HCT116 (cell line): Measurements from ENCODE around the gene STMND1. TPM values are rescaled to one million over a fixed set of nuclear protein-coding genes. Genes with fewer than 3 reads are reported as not detected.

Experiments used
- ATAC-seq: fragments of 200-7000 bp; cut with Tn5 transposase; 2 replicates; pipeline ENCODE4 v1.9.1; 2020; ENCODE audit warnings: mild to moderate bottlenecking, moderate library complexity
- BruUV-seq: library from RNA; stranded (reverse); fragments of 400-500 nt; replicated peaks from 2 replicates; lab custom pipeline; 2021; lab: Mats Ljungman, UMichigan
- CTCF ChIA-PET: fragments of 300-600 bp; sonication (Branson Sonifier 250); formaldehyde crosslinking; loops from one replicate; lab custom pipeline; 2021; ENCODE audit warnings: antibody characterized with exemption; lab: Charles Lee
- POLR2A ChIA-PET: fragments of 300-600, 350-600 bp; sonication (Branson Sonifier 250); formaldehyde crosslinking; loops from one replicate; lab custom pipeline; 2021; ENCODE audit warnings: antibody characterized with exemption; lab: Charles Lee
- RAD21 ChIA-PET, 2 experiments: fragments of 300-600 bp; sonication (Branson Sonifier 250); formaldehyde crosslinking; loops; one replicate each; lab custom pipeline; 2023; ENCODE audit warnings: low total read pairs in 2 of 2; ENCODE audit not compliant: uncharacterized antibody in 2 of 2, unreplicated experiment in 2 of 2, low non-redundant PET in 1 of 2; lab: Charles Lee
- DNase-seq: peaks from one replicate; pipeline ENCODE4 v3.0.0-alpha.2; 2010; ENCODE audit warnings: low read depth, low spot score
- H2AFZ ChIP-seq: fragments of 200-600 bp; shearing (Covaris generic), sonication (generic); 2 replicates; pipeline ENCODE4 v1.6.1; 2017; ENCODE audit warnings: low read depth, mixed run types, mixed read lengths, antibody characterized with exemption, low read length; ENCODE audit not compliant: poor library complexity, severe bottlenecking
- H3K27ac ChIP-seq: 2 replicates; pipeline ENCODE4 v1.5.1; 2012; ENCODE audit warnings: low read depth, low read length
- H3K27me3 ChIP-seq: fragments of 200-600 bp; sonication (generic); 2 replicates; pipeline ENCODE4 v1.6.1; 2016; ENCODE audit warnings: mixed run types, low read length, mixed read lengths; ENCODE audit not compliant: insufficient read depth
- H3K36me3 ChIP-seq, 2 experiments: fragments of 200-500 bp in 1 of 2; fragments of 200-600 bp in 1 of 2; sonication (Bioruptor generic) in 1 of 2; sonication (generic) in 1 of 2; 2 replicates each; pipeline versions ENCODE4 v1.5.1 to v1.6.1; 2014 to 2016; ENCODE audit warnings: low read length in 2 of 2, inconsistent platforms in 1 of 2, mixed read lengths in 1 of 2, mixed run types in 1 of 2; ENCODE audit not compliant: insufficient read depth in 2 of 2, control insufficient read depth in 1 of 2
- H3K4me1 ChIP-seq, 2 experiments: fragments of 200-600 bp in 1 of 2; sonication (generic) in 1 of 2; 2 replicates each; pipeline versions ENCODE4 v1.5.1 to v1.6.1; 2012 to 2017; ENCODE audit warnings: low read length in 2 of 2, inconsistent platforms in 1 of 2, mild to moderate bottlenecking in 1 of 2, mixed read lengths in 1 of 2, mixed run types in 1 of 2, moderate library complexity in 1 of 2; ENCODE audit not compliant: insufficient read depth in 2 of 2, control insufficient read depth in 1 of 2
- H3K4me2 ChIP-seq: fragments of 200-600 bp; sonication (generic); 2 replicates; pipeline ENCODE4 v1.6.1; 2017; ENCODE audit warnings: mixed run types, low read length, mixed read lengths
- H3K4me3 ChIP-seq, 2 experiments: fragments of 200-600 bp in 1 of 2; sonication (generic) in 1 of 2; replicated peaks in 1 of 2; 2 replicates each; pipeline ENCODE4 v1.5.1; 2011 to 2016; ENCODE audit warnings: low read length in 2 of 2, control low read depth in 1 of 2, low read depth in 1 of 2, mild to moderate bottlenecking in 1 of 2, mixed read lengths in 1 of 2, mixed run types in 1 of 2
- H3K79me2 ChIP-seq: fragments of 200-600 bp; sonication (generic); 2 replicates; pipeline ENCODE4 v1.6.1; 2017; ENCODE audit warnings: mild to moderate bottlenecking, mixed run types, low read length, moderate library complexity, mixed read lengths; ENCODE audit not compliant: insufficient read depth
- H3K9ac ChIP-seq: fragments of 200-600 bp; sonication (generic); 2 replicates; pipeline ENCODE4 v1.6.1; 2016; ENCODE audit warnings: low read length, mixed read lengths
- H3K9me2 ChIP-seq: fragments of 200-600 bp; sonication (generic), shearing (Covaris generic); 2 replicates; pipeline ENCODE4 v1.6.1; 2017; ENCODE audit warnings: mixed run types, mild to moderate bottlenecking, moderate library complexity; ENCODE audit not compliant: insufficient read depth
- H3K9me3 ChIP-seq, 2 experiments: fragments of 200-500 bp in 1 of 2; fragments of 200-600 bp in 1 of 2; sonication (Bioruptor generic) in 1 of 2; sonication (generic) in 1 of 2; 2 replicates each; pipeline ENCODE4 v1.6.1; 2014 to 2017; ENCODE audit warnings: low read length in 2 of 2, mixed read lengths in 2 of 2, inconsistent platforms in 1 of 2, low read depth in 1 of 2, mild to moderate bottlenecking in 1 of 2, mixed run types in 1 of 2, moderate library complexity in 1 of 2; ENCODE audit not compliant: control insufficient read depth in 1 of 2, insufficient read depth in 1 of 2
- H4K20me1 ChIP-seq: fragments of 200-600 bp; sonication (generic), shearing (Covaris generic); 2 replicates; pipeline ENCODE4 v1.6.1; 2017; ENCODE audit warnings: mixed run types, mild to moderate bottlenecking, moderate library complexity; ENCODE audit not compliant: insufficient read depth
- CTCF ChIP-seq, 3 experiments: fragments of 200-600 bp in 1 of 3; sonication (generic) in 1 of 3; IDR thresholded peaks in 2 of 3; conservative IDR thresholded peaks in 1 of 3; 2 replicates each; pipeline ENCODE4 v1.5.1; 2012 to 2017; ENCODE audit warnings: low read depth in 2 of 3, low read length in 2 of 3, antibody characterized with exemption in 1 of 3, borderline replicate concordance in 1 of 3, control low read depth in 1 of 3, mild to moderate bottlenecking in 1 of 3, mixed read lengths in 1 of 3, mixed run types in 1 of 3, moderate library complexity in 1 of 3; ENCODE audit not compliant: insufficient read depth in 1 of 3
- ELF1 ChIP-seq: IDR thresholded peaks from 2 replicates; pipeline ENCODE4 v1.6.1; 2012; ENCODE audit warnings: low read depth, borderline replicate concordance
- FOSL1 ChIP-seq: IDR thresholded peaks from 2 replicates; pipeline ENCODE4 v1.6.1; 2012; ENCODE audit warnings: low read depth
- JUND ChIP-seq: IDR thresholded peaks from 2 replicates; pipeline ENCODE4 v1.6.1; 2012
- POLR2AphosphoS5 ChIP-seq: IDR thresholded peaks from 2 replicates; pipeline ENCODE4 v1.6.1; 2011; ENCODE audit warnings: mild to moderate bottlenecking, low read depth, low read length, moderate library complexity
- RAD21 ChIP-seq: IDR thresholded peaks from 2 replicates; pipeline ENCODE4 v1.6.1; 2012; ENCODE audit warnings: low read depth, mild to moderate bottlenecking
- SRF ChIP-seq: IDR thresholded peaks from 2 replicates; pipeline ENCODE4 v1.6.1; 2012; ENCODE audit warnings: low read depth
- YY1 ChIP-seq: IDR thresholded peaks from 2 replicates; pipeline ENCODE4 v1.6.1; 2011; ENCODE audit warnings: low read length, low read depth, moderate library complexity, mild to moderate bottlenecking; ENCODE audit not compliant: insufficient replicate concordance; ENCODE audit errors: extremely low read depth
- ZNF274 ChIP-seq: fragments of 200-500 bp; sonication (Bioruptor generic); IDR thresholded peaks from 2 replicates; pipeline ENCODE4 v1.6.1; 2014; ENCODE audit warnings: mild to moderate bottlenecking, low read depth, low read length, inconsistent platforms
- intact Hi-C: fragments of 100-400 bp; cut with micrococcal nuclease; formaldehyde crosslinking; loops from 2 replicates; pipeline ENCODE4 v1.10.0; 2022
- total RNA-seq: library from RNA; stranded (reverse); gene quantifications from one replicate; pipeline ENCODE4 v1.2.1, GENCODE V29; 2021; ENCODE audit not compliant: unreplicated experiment

Gene STMND1
- total RNA-seq, 1 experiment from 2014 or later = not detected

- Histone ChIP-seq H3K4me3 (no peak overlapping the region), H3K79me2 (no peaks in the 10 kb centered on the region), H2AFZ (no peak overlapping the region), H3K4me2 (no peak overlapping the region), H3K27me3 (no peaks in the 10 kb centered on the region), H3K9me3 (no peaks in the 10 kb centered on the region), H3K9ac (no peak overlapping the region), H4K20me1 (no peaks in the 10 kb centered on the region), H3K27ac (no peak overlapping the region), H3K9me2 (no peaks in the 10 kb centered on the region), H3K36me3 (no peaks in the 10 kb centered on the region), H3K4me1 (peaks cover 0 to 9% of the 10 kb centered on the region in 2 experiments; a peak in 2 of 4 replicates)
- ChIA-PET RAD21 (no interaction called here), POLR2A (no interaction called here), CTCF (interaction anchor here (1.2 kb wide), 1 partner anchor 414 kb away, joined by 3 read pairs; no protein-coding TSS in a partner anchor)
- BruUV-seq = no TSS peak
- intact Hi-C loops = no loop called here
- no peak for DNase-seq
- ATAC-seq = no peak
- TF ChIP-seq SRF (no peak), FOSL1 (no peak), POLR2AphosphoS5 (no peak), YY1 (no peak), CTCF (IDR thresholded peaks at IDR 0.05 in 2 of 3, conservative IDR thresholded peaks at IDR 0.05 in 1 of 3; ENCODE audit: borderline replicate concordance in 1 of 3, insufficient read depth in 1 of 3, low read depth in 2 of 3, low read length in 2 of 3) (no peak), ZNF274 (no peak), JUND (no peak), RAD21 (no peak), ELF1 (no peak)
Observed at GRCh38 chr6:17169711-17170110, 67.9 kb downstream of the STMND1 start.
